HG03280 (cell line): ENCODE data around the gene OR51V1.
"Not testable (repeated sequence)": the region's sequence is repeated elsewhere in the genome, so short reads cannot be mapped to it uniquely, and the experiment has no call there.

Experiments used
- ATAC-seq: cut with Tn5 transposase; IDR thresholded peaks from one replicate; pipeline ENCODE4 v1.9.1; 2021; ENCODE audit warnings: mild to moderate bottlenecking, moderate library complexity; ENCODE audit not compliant: unreplicated experiment

Gene OR51V1

DNA sequence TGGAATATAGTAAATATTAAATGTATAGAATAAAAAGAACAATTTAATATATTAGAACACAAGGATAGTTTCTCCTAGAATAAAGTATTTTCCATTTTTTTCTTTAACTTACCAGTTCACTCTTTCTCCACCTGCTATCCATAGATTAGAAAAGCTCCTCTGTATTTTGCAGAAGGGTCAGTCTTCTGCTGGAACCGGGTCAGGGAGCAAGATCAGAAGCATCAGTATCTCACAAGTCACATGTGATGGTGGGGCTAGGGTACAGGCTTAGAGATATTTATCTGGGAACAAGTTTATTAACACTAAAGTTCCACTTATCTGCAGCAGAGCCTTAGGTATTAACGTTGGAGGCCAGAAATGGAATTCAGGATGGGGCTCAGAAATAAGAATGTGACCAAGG, 28.6 kb downstream of the OR51V1 start:
- no peak for ATAC-seq

DNA sequence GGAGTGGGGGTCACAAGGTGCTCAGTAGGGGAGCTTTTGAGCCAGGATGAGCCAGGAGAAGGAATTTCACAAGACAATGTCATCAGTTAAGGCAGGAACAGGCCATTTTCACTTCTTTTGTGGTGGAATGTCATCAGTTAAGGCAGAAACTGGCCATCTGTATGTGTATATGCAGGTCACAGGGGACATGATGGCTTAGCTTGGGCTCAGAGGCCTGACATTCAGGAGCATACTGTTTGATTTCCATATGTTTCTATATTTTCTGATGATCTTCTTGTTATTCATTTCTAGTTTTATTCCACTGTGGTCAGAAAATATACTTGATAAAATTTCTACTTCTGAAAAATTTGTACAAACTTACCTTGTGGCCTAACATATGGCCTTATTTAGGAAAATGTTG, 34.6 kb downstream of the OR51V1 start:
- not testable (repeated sequence) for ATAC-seq

DNA sequence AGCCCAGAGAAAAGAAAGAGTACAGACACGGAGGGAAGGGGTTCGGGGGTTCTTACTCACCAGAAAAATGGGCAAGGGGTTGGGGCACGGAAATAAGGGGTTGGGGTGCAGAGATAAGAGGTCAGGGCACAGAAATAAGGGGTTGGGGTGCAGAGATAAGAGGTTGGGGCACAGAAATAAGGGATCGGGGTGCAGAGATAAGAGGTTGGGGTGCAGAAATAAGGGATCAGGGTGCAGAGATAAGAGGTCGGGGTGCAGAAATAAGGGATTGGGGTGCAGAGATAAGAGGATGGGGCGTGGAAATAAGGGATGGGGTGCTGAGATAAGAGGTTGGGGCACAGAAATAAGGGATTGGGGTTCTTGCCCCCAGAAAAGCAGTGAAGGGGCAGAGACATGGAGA, 35.7 kb downstream of the OR51V1 start:
- ATAC-seq = not testable (repeated sequence)

DNA sequence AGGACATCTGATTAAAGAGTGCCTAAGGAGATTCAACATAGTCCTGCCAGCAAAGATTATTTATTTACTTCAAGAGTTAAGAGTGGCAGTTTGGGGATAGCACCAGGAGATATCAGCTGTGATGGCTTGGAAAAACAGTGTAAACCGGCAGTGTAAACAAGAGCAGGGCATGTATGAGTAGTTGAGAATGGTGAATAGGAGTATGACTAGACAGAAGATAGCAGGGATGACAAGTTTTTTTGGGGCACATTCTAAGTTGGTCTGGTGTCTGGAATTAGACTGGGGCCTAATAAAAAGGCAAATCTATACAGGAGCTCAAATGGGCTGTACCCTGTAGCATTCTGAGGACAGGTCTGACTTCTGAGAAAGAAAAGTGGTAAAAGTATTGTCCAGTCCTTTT, 39.4 kb downstream of the OR51V1 start:
- not testable (repeated sequence) for ATAC-seq

DNA sequence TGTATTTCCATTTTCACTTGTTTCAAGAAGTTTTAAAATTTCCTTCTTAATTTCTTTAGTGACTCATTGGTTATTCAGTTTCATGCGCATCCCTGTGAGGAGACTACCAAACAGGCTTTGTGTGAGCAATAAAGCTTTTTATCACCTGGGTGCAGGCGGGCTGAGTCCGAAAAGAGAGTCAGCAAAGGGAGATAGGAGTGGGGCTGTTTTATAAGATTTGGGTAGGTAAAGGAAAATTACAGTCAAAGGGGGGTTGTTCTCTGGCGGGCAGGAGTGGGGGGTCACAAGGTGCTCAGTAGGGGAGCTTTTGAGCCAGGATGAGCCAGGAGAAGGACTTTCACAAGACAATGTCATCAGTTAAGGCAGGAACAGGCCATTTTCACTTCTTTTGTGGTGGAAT, 40.3 kb downstream of the OR51V1 start:
- not testable (repeated sequence) for ATAC-seq

DNA sequence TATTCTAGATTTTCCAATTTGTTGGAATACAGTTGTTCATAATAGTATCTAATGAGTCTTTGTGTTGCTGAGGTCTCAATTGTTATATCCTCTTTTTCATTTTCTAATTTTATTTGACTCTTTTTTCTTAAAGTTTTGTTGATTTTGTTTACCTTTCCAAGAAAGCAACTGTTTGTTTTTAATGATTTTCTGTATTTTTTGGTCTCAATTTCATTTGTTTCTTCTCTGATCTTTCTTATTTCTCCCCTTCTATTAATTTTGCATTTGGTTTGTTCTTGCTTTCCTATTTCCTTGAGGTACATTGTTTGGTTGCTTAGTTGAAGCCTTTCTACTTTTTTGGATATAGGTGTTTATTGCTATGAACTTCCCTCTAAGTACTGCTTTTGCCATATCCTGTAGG, 40.7 kb downstream of the OR51V1 start:
- no peak for ATAC-seq

DNA sequence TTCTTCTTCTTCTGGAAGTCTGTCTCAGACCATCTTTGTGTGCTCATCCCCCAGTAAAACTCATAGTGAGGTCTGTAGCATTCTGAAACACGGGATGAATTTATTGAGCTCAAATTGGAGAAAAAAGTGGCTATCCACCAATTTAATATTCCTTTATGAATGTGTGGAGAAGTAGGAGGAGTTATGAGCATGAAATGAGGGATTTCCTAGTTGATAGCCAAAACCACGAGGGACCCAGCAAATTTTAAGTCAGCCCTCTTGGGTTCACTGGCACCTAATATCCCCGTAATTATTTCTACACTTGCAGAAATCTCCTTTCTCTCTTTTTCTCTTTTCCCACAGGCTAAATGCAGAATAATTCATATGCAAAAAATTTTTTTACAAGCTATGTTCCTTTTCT, 45.8 kb downstream of the OR51V1 start, which contains the start of gene OR52A1:
Gene OR52A1, minus strand, starts transcription at position 101 of the 400 bp plus-strand sequence. CDS start 2,388 bp downstream, outside the sequence.
- no peak for ATAC-seq

DNA sequence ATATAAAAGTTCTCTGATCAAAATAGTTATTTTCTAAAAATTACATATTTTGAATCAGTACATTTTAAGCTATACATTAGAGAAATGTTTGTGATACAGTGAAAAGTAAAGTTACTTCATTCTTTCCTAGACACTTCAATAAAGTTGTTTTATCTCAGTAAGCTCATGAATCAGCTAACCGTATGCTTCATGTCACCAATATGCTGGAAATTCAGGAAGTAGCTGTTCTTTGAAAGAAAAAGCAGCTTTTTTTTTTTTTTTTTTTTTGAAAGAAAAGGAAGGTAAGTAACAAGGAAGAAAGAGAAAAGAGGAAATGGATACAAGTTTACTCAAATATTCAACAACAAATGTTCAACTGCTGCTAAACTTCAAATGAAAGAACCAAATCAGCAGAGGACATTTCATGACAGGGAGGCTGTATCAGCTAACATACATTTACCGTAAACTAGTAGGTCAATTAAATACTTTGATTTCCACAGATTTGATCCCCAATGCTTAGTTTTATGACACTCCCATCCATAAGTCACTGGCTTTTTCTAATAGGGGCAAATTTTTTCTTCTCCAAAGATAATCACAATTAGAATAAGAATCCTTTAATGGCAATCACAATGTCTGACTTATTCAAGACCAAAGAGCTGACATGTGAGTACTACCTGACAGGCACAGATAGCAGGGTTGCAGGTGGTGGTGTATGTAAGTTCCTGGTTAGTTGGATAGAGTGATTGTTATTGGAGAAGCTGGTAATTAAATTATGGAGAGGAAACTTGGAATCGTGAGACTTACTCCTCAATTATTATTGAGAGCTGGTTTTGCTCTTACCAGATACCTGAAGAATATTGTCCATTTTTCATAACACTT, 46.7 kb downstream of the OR51V1 start:
- no peak for ATAC-seq

DNA sequence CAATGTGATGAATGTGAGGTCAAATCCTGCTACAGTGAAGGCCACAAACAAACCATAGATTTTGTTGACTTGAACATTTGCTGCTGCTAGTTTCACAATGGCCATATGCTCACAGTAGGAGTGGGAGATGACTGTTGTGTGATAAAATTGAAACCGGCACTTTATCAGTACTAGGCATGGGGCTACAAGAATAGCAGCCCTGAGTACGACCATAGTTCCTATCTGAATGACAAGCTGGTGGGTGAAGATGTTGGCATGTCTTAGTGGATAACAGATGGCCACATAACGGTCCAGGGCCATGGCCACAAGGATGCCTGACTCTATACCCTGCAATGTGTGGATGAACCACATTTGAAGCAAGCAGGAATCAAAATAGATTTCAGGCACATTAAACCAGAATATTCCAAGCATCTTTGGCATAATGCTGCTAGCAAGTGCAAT, 48.7 kb downstream of the OR51V1 start:
- ATAC-seq = no peak
